Measurements from ENCODE around the gene P2RY14. TPM values are rescaled to one million over a fixed set of nuclear protein-coding genes. Genes with fewer than 3 reads are reported as not detected.
A peak's percentile ranks its signal among the peaks of the same experiment; 100 is the strongest.

P2RY14 gene
- total and polyA plus RNA-seq, 2 of the 13 experiments (the other 11 are each of a cell fraction or from before 2014, with no cell fraction given) = not detected

- TF ChIP-seq FOXP4 (CRISPR knock-in tag; IDR thresholded peaks at IDR 0.05) (peak; percentile 77), THAP11 (CRISPR knock-in tag; IDR thresholded peaks at IDR 0.05) (peak; percentile 57; the same call in 1 of the 2 replicates), TBL1XR1 (IDR thresholded peaks at IDR 0.05; ENCODE audit: borderline replicate concordance, low read length, partially characterized antibody) (peak; percentile 32), RELA (CRISPR knock-in tag; IDR thresholded peaks at IDR 0.05) (no peak), SP4 (CRISPR knock-in tag; IDR thresholded peaks at IDR 0.05) (peak; percentile 38; the same call in 1 of the 2 replicates), ATF2 (CRISPR knock-in tag; IDR thresholded peaks at IDR 0.05) (peak; percentile 40; the same call in 1 of the 2 replicates), HNF4A (CRISPR knock-in tag; IDR thresholded peaks at IDR 0.05) (peak; percentile 53), ZBTB40 (IDR thresholded peaks at IDR 0.05) (no peak), ZBTB40 (CRISPR knock-in tag; IDR thresholded peaks at IDR 0.05) (no peak), IRF2 (CRISPR knock-in tag; IDR thresholded peaks at IDR 0.05) (peak; percentile 61; the same call in 1 of the 2 replicates), ZGPAT (CRISPR knock-in tag; IDR thresholded peaks at IDR 0.05) (peak; percentile 58; the same call in 1 of the 2 replicates), LCORL (IDR thresholded peaks at IDR 0.05) (peak; percentile 38; the same call in 1 of the 2 replicates), LCORL (CRISPR knock-in tag; IDR thresholded peaks at IDR 0.05) (peak; percentile 75; the same call in 1 of the 2 replicates), ZBTB7B (CRISPR knock-in tag; IDR thresholded peaks at IDR 0.05) (0 out of 2 replicates have a peak, but pooled peaks have one; percentile 46)
Measured at GRCh38 chr3:151178208-151178845, 100.0 kb downstream of the P2RY14 start (continued).

All from HepG2 (cell line).